Measurements from ENCODE around the gene DMXL2.

- TF ChIP-seq, protein P1, sequence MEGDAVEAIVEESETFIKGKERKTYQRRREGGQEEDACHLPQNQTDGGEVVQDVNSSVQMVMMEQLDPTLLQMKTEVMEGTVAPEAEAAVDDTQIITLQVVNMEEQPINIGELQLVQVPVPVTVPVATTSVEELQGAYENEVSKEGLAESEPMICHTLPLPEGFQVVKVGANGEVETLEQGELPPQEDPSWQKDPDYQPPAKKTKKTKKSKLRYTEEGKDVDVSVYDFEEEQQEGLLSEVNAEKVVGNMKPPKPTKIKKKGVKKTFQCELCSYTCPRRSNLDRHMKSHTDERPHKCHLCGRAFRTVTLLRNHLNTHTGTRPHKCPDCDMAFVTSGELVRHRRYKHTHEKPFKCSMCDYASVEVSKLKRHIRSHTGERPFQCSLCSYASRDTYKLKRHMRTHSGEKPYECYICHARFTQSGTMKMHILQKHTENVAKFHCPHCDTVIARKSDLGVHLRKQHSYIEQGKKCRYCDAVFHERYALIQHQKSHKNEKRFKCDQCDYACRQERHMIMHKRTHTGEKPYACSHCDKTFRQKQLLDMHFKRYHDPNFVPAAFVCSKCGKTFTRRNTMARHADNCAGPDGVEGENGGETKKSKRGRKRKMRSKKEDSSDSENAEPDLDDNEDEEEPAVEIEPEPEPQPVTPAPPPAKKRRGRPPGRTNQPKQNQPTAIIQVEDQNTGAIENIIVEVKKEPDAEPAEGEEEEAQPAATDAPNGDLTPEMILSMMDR (IDR thresholded peaks at IDR 0.05): no peak
- TF ChIP-seq POLR2A (IDR thresholded peaks at IDR 0.05): no peak
Observed at GRCh38 chr15:51576911-51577500, 45.6 kb downstream of the DMXL2 start.
